Kidney (tissue), 14 donors: ENCODE results near the gene SMPD3. TPM values are rescaled to one million over a fixed set of nuclear protein-coding genes. Genes with fewer than 3 reads are reported as not detected.

ENCODE experiments used
- DNase-seq, 5 donors: peaks; one replicate each; pipeline ENCODE4 v3.0.0-alpha.2; 2013 to 2020
- FAIRE-seq: peaks from 2 replicates; lab custom pipeline; 2012; peaks lifted over from hg19 to GRCh38; lab: Jason Lieb, UNC
- H3K27ac ChIP-seq, 2 donors: one replicate each; pipeline ENCODE4 v1.7.0; 2013; ENCODE audit warnings: low read depth in 2 of 2, low read length in 2 of 2, inconsistent platforms in 1 of 2
- H3K27me3 ChIP-seq: one replicate; pipeline ENCODE4 v1.7.1; 2013; ENCODE audit warnings: low read length, inconsistent platforms; ENCODE audit not compliant: control insufficient read depth, insufficient read depth
- H3K36me3 ChIP-seq, 3 donors: one replicate each; pipeline versions ENCODE4 v1.7.0 to v1.7.1; 2013; ENCODE audit warnings: low read length in 3 of 3, control low read depth in 1 of 3, inconsistent platforms in 1 of 3; ENCODE audit not compliant: insufficient read depth in 3 of 3, control insufficient read depth in 2 of 3
- H3K4me1 ChIP-seq, 3 donors: one replicate each; pipeline versions ENCODE4 v1.7.0 to v1.7.1; 2013; ENCODE audit warnings: low read length in 3 of 3, inconsistent platforms in 1 of 3, low read depth in 1 of 3; ENCODE audit not compliant: control insufficient read depth in 2 of 3, insufficient read depth in 2 of 3
- H3K4me3 ChIP-seq, 3 donors: one replicate each; pipeline versions ENCODE4 v1.7.0 to v1.8.1; 2013; ENCODE audit warnings: low read length in 3 of 3, control low read depth in 1 of 3, inconsistent platforms in 1 of 3
- H3K9ac ChIP-seq, 3 donors: one replicate each; pipeline versions ENCODE4 v1.7.0 to v1.7.1; 2013; ENCODE audit warnings: low read length in 3 of 3, control low read depth in 1 of 3, inconsistent platforms in 1 of 3
- H3K9me3 ChIP-seq, 3 donors: one replicate each; pipeline versions ENCODE4 v1.7.0 to v1.7.1; 2013; ENCODE audit warnings: low read length in 3 of 3, control low read depth in 1 of 3, inconsistent platforms in 1 of 3; ENCODE audit not compliant: control insufficient read depth in 2 of 3, insufficient read depth in 1 of 3
- intact Hi-C: fragments of 100-400 bp; cut with DNase I; formaldehyde crosslinking; loops from one replicate; pipeline ENCODE4 v1.11.1; 2022
- polyA plus RNA-seq: library from polyadenylated mRNA; stranded (reverse); fragments of 350-450 nt; fragmentation: Illumina TruSeq; extraction: RNeasy Lipid Tissue Mini Kit (QIAGEN cat#74804); gene quantifications from one replicate; pipeline ENCODE4 v1.2.3, GENCODE V29; 2014; ENCODE audit warnings: low read depth, low replicate concordance; ENCODE audit not compliant: insufficient read depth
- total RNA-seq: library from RNA; stranded (reverse); fragmentation: NEBNext Ultra II Directional; extraction: Animal tissue kit (Norgen Biotek cat#: 25700); gene quantifications from one replicate; pipeline ENCODE4 v1.2.1, GENCODE V29; 2021
- TF ChIP-seq, protein P1 (sequence below): IDR thresholded peaks from 3 replicates; pipeline ENCODE4 v1.5.1; 2012; ENCODE audit warnings: mild to moderate bottlenecking, moderate library complexity, borderline replicate concordance; ENCODE audit not compliant: insufficient read depth; ENCODE audit errors: extremely low read depth
- donor health status: control.
- donor health status: control.
- donor health status: control.
- donor health status: control.
- donor health status: control.
- donor health status: DM: yes; HTN: yes; CAD: no.
- donor health status: Normal renal cell carcinoma (clear cell type).

SMPD3 gene
- total and polyA plus RNA-seq, 2 donors from 2014 or later = 0.28 to 0.72 TPM

DNA sequence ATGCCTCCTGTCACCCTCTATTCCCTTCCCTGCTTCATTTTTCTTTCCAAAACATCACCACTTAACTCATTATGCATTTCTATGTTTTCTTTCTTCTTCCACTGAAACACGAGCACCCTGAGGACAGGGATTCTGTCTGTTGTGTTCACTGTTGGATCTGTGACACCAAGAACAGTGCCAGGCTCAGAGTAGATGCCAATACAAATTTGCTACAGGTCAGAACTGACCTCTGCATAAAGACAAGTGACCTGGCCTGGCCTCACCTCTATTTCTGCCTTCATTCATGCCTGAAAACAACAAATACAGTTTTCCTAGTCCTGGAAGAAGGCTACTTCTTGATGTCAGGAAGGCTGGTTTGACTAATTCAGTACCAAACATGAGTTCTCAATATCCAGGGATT lies 45.1 kb downstream of the SMPD3 start:
- Histone ChIP-seq H3K9ac (no peak overlapping the region), H3K27me3 (no peaks in the 10 kb centered on the region), H3K9me3 (no peaks in the 10 kb centered on the region), H3K27ac (no peak overlapping the region), H3K4me3 (no peak overlapping the region), H3K4me1 (peaks cover 0 to 4% (median 0%) of the 10 kb centered on the region in 3 donors), H3K36me3 (no peaks in the 10 kb centered on the region)
- intact Hi-C loops = no loop called here
- TF ChIP-seq, protein P1, sequence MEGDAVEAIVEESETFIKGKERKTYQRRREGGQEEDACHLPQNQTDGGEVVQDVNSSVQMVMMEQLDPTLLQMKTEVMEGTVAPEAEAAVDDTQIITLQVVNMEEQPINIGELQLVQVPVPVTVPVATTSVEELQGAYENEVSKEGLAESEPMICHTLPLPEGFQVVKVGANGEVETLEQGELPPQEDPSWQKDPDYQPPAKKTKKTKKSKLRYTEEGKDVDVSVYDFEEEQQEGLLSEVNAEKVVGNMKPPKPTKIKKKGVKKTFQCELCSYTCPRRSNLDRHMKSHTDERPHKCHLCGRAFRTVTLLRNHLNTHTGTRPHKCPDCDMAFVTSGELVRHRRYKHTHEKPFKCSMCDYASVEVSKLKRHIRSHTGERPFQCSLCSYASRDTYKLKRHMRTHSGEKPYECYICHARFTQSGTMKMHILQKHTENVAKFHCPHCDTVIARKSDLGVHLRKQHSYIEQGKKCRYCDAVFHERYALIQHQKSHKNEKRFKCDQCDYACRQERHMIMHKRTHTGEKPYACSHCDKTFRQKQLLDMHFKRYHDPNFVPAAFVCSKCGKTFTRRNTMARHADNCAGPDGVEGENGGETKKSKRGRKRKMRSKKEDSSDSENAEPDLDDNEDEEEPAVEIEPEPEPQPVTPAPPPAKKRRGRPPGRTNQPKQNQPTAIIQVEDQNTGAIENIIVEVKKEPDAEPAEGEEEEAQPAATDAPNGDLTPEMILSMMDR = no peak
- FAIRE-seq = no peak
- DNase-seq = no peak

DNA sequence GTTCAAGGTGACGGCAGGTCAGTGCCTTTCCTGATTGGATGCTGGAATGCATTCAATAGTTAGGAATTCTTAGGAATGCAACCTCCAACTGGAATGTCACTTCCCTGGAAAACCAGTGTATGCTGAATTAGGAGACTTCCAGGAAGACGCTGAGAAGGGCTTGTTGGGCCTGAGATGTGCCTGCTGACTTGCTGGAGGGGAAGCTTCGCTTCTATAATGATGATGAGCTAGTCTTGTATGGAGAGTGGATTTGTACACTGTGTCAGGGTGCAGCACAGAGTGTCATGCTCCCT lies 45.6 kb downstream of the SMPD3 start:
- FAIRE-seq = no peak
- TF ChIP-seq, protein P1 = no peak
- intact Hi-C loops = no loop called here

DNA sequence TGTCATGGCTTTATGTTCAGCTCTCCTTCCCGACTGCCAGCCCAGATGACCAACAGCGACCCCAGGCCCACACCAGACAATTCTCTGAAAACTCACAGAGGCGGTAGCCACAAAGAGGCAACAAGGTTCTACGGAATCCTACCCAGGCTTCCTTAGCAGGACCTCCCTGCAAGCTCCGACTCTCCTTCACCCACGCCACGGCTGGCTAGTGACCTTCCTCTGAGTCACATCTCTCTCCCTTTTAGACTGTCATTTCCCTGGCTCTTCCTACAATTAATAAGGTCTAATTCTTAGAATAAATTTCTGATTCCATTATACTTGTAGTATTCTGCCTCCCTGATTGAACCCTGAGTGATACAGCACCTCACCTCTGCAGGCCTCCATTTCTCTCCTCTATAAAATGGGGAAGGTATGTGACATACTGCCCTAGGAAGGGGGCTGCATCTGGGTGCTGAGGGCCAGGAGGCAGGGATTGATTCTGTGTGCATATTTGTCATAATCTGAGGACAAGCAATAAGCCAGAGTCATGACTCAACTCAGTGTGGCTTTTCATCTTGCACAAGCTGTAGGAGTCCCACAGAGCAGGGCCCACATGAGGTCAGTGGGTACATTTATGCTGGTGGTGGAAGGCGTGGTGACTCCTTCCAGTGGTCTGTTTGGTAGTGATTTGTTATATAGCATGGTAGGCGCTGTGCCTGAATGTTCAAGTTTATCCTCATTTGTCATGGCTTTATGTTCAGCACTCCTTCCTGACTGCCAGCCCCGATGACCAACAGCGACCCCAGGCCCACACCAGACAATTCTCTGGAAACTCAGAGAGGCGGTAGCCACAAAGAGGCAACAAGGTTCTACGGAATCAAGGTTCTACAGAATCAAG lies 46.2 kb downstream of the SMPD3 start:
- no peak overlapping the region for H3K9ac ChIP-seq
- H3K9me3 ChIP-seq = no peaks in the 10 kb centered on the region
- H3K4me3 ChIP-seq = no peak overlapping the region
- no peak overlapping the region for H3K27ac ChIP-seq
- DNase-seq (no peak), FAIRE-seq (no peak)
- peaks cover 0 to 4% (median 0%) of the 10 kb centered on the region in 3 donors for H3K4me1 ChIP-seq
- TF ChIP-seq, protein P1 = no peak
- intact Hi-C loops = no loop called here
- H3K27me3 ChIP-seq = no peaks in the 10 kb centered on the region
- H3K36me3 ChIP-seq = no peaks in the 10 kb centered on the region

More for the DNA sequence above, 45.6 kb downstream of the SMPD3 start:
- Histone ChIP-seq H3K27me3 (no peaks in the 10 kb centered on the region), H3K4me3 (no peak overlapping the region), H3K27ac (no peak overlapping the region), H3K36me3 (no peaks in the 10 kb centered on the region), H3K9ac (no peak overlapping the region), H3K4me1 (peaks cover 0 to 4% (median 0%) of the 10 kb centered on the region in 3 donors), H3K9me3 (no peaks in the 10 kb centered on the region)
- no peak for DNase-seq
